H54 (cell line): ENCODE data around the gene KDM1B.

Experiments used
- DNase-seq: peaks from one replicate; pipeline ENCODE4 v3.0.0; 2011; ENCODE audit warnings: low spot score, mixed read lengths; ENCODE audit not compliant: insufficient read length
- FAIRE-seq: peaks from 3 replicates; lab custom pipeline; 2011; peaks lifted over from hg19 to GRCh38; lab: Jason Lieb, UNC
- POLR2A ChIP-seq: IDR thresholded peaks from 2 replicates; pipeline ENCODE4 v1.6.1; 2011; ENCODE audit warnings: low read depth, mild to moderate bottlenecking, low read length

The KDM1B gene

GRCh38 chr6:18155150-18155863, at the start of gene KDM1B:
KDM1B (plus strand) TSS chr6:18155422; CDS start chr6:18159896, 4,474 bp downstream.
- DNase-seq (peak; percentile 89), FAIRE-seq (peak; percentile 36)
- TF ChIP-seq POLR2A = peak; percentile 80

- TF ChIP-seq POLR2A = no peak
These were observed 48.2 kb upstream of the KDM1B start for GRCh38 chr6:18107061-18107460.

GRCh38 chr6:18110162-18110561, 45.1 kb upstream of the KDM1B start:
- DNase-seq (no peak), FAIRE-seq (no peak)
- TF ChIP-seq POLR2A = no peak

More at GRCh38 chr6:18107061-18107460, 48.2 kb upstream of the KDM1B start:
- no peak for DNase-seq
- FAIRE-seq = no peak

GRCh38 chr6:18115356-18115755, 39.9 kb upstream of the KDM1B start:
- FAIRE-seq (no peak), DNase-seq (no peak)
- no peak for TF ChIP-seq POLR2A

GRCh38 chr6:18117136-18117535, 38.1 kb upstream of the KDM1B start:
- no peak for DNase-seq
- no peak for TF ChIP-seq POLR2A
- FAIRE-seq = no peak

- DNase-seq (no peak), FAIRE-seq (no peak)
- TF ChIP-seq POLR2A = no peak
These were observed 36.9 kb upstream of the KDM1B start for GRCh38 chr6:18118330-18118729.

- FAIRE-seq = no peak
- DNase-seq = no peak
- no peak for TF ChIP-seq POLR2A
These were observed 36.0 kb upstream of the KDM1B start for GRCh38 chr6:18119236-18119635.

- TF ChIP-seq POLR2A = no peak
- FAIRE-seq (no peak), DNase-seq (no peak)
These were observed 33.6 kb upstream of the KDM1B start for GRCh38 chr6:18121580-18122127.

GRCh38 chr6:18122128-18123093, 32.8 kb upstream of the KDM1B start, which contains the start of gene NHLRC1:
NHLRC1 (minus strand) TSS chr6:18122677; CDS start chr6:18122606, 71 bp downstream.
- FAIRE-seq (no peak), DNase-seq (no peak)
- TF ChIP-seq POLR2A = no peak

GRCh38 chr6:18126121-18126520, 29.1 kb upstream of the KDM1B start:
- no peak for FAIRE-seq
- no peak for TF ChIP-seq POLR2A
- no peak for DNase-seq

GRCh38 chr6:18132346-18132745, 22.9 kb upstream of the KDM1B start:
- DNase-seq = no peak
- FAIRE-seq = no peak
- no peak for TF ChIP-seq POLR2A

- DNase-seq (no peak), FAIRE-seq (no peak)
These were observed 20.1 kb upstream of the KDM1B start for GRCh38 chr6:18135171-18135570.

GRCh38 chr6:18136260-18136659, 19.0 kb upstream of the KDM1B start:
- DNase-seq (no peak), FAIRE-seq (no peak)
- TF ChIP-seq POLR2A = no peak

More at GRCh38 chr6:18135171-18135570, 20.1 kb upstream of the KDM1B start:
- TF ChIP-seq POLR2A = no peak

- no peak for TF ChIP-seq POLR2A
- FAIRE-seq = no peak
- DNase-seq = no peak
These were observed 16.3 kb upstream of the KDM1B start for GRCh38 chr6:18138906-18139305.
